K562 (cell line): Measurements from ENCODE around the gene MYLK4. TPM values are rescaled to one million over a fixed set of nuclear protein-coding genes. Genes with fewer than 3 reads are reported as not detected.
A peak's percentile ranks its signal among the peaks of the same experiment; 100 is the strongest.

Experiments used
- CBFA2T2 ChIP-seq: fragments of 450-650 bp; conservative IDR thresholded peaks from 2 replicates; pipeline ENCODE4 v1.6.1; 2017; ENCODE audit warnings: mild to moderate bottlenecking
- CBX1 ChIP-seq: sonication (generic); IDR thresholded peaks from 2 replicates; pipeline ENCODE4 v1.6.1; 2016; ENCODE audit warnings: antibody characterized with exemption, low read depth, mild to moderate bottlenecking
- CC2D1A ChIP-seq: fragments of 450-650 bp; IDR thresholded peaks from 2 replicates; pipeline ENCODE4 v1.6.1; 2017; ENCODE audit warnings: mild to moderate bottlenecking
- CHD2 ChIP-seq: IDR thresholded peaks from 2 replicates; pipeline ENCODE4 v1.6.1; 2011; ENCODE audit warnings: low read depth, low read length
- CSDE1 ChIP-seq, 2 experiments: fragments of 450-650 bp; IDR thresholded peaks; 2 replicates each; pipeline ENCODE4 v1.6.1; 2016; ENCODE audit warnings: mild to moderate bottlenecking in 1 of 2
- E2F6 ChIP-seq, 2 experiments: IDR thresholded peaks; 2 replicates each; pipeline ENCODE4 v1.6.1; 2011; ENCODE audit warnings: borderline replicate concordance in 1 of 2, control low read depth in 1 of 2, low read depth in 1 of 2, low read length in 1 of 2, mild to moderate bottlenecking in 1 of 2, mixed read lengths in 1 of 2, moderate library complexity in 1 of 2; ENCODE audit not compliant: insufficient read depth in 1 of 2, insufficient read length in 1 of 2, poor library complexity in 1 of 2, severe bottlenecking in 1 of 2; ENCODE audit errors: extremely low read depth in 1 of 2
- EHMT2 ChIP-seq: fragments of 450-650 bp; IDR thresholded peaks from 2 replicates; pipeline ENCODE4 v1.6.1; 2018; ENCODE audit warnings: antibody characterized with exemption
- ERF ChIP-seq: fragments of 450-650 bp; formaldehyde crosslinking; IDR thresholded peaks from 2 replicates; pipeline ENCODE4 v1.4.0; 2020; ENCODE audit warnings: mild to moderate bottlenecking, mixed read lengths
- HES1 ChIP-seq: fragments of 450-650 bp; IDR thresholded peaks from 2 replicates; pipeline ENCODE4 v1.6.1; 2016; ENCODE audit warnings: low read depth, mild to moderate bottlenecking, moderate library complexity
- ILF3 ChIP-seq: fragments of 450-650 bp; IDR thresholded peaks from 2 replicates; pipeline ENCODE4 v1.6.1; 2018; ENCODE audit warnings: antibody characterized with exemption, mild to moderate bottlenecking, moderate library complexity, borderline replicate concordance
- KAT8 ChIP-seq: fragments of 450-650 bp; IDR thresholded peaks from 2 replicates; pipeline ENCODE4 v1.6.1; 2016; ENCODE audit warnings: low read depth, mild to moderate bottlenecking
- KDM4B ChIP-seq, 2 experiments: fragments of 450-650 bp in 1 of 2; sonication (generic) in 1 of 2; IDR thresholded peaks; 2 replicates each; pipeline ENCODE4 v1.6.1; 2016 to 2017; ENCODE audit warnings: borderline replicate concordance in 2 of 2, antibody characterized with exemption in 1 of 2, low read depth in 1 of 2, mild to moderate bottlenecking in 1 of 2
- MBD2 ChIP-seq: sonication (generic); IDR thresholded peaks from 2 replicates; pipeline ENCODE4 v1.6.1; 2016; ENCODE audit warnings: low read depth, borderline replicate concordance
- NR2F6 ChIP-seq: fragments of 450-650 bp; formaldehyde crosslinking; IDR thresholded peaks from 2 replicates; pipeline ENCODE4 v1.4.0; 2020; ENCODE audit warnings: mild to moderate bottlenecking
- PRPF4 ChIP-seq: fragments of 200-400 bp; formaldehyde crosslinking; IDR thresholded peaks from one replicate; pipeline ENCODE4 v1.6.1; 2017; ENCODE audit warnings: low read length, low read depth, mild to moderate bottlenecking; ENCODE audit not compliant: insufficient read depth, poor library complexity, severe bottlenecking
- RFX7 ChIP-seq: fragments of 250-450 bp; sonication (Bioruptor Pico); IDR thresholded peaks from 2 replicates; pipeline ENCODE4 v1.5.1; 2021; ENCODE audit warnings: mild to moderate bottlenecking
- SFPQ ChIP-seq: fragments of 200-400 bp; formaldehyde crosslinking; IDR thresholded peaks from 2 replicates; pipeline ENCODE4 v1.6.1; 2017; ENCODE audit warnings: mild to moderate bottlenecking, low read depth, low read length, moderate library complexity
- SMARCA4 ChIP-seq: fragments of 450-650 bp; IDR thresholded peaks from 2 replicates; pipeline ENCODE4 v1.6.1; 2016
- ZNF778 ChIP-seq: fragments of 450-650 bp; formaldehyde crosslinking; IDR thresholded peaks from 2 replicates; pipeline ENCODE4 v1.4.0; 2020; ENCODE audit warnings: mild to moderate bottlenecking, moderate library complexity
- ZNF79 ChIP-seq: fragments of 250-450 bp; sonication (Bioruptor Pico); IDR thresholded peaks from 2 replicates; pipeline ENCODE4 v1.4.0; 2020; ENCODE audit warnings: low read depth, mild to moderate bottlenecking, moderate library complexity
- polyA plus RNA-seq, 8 experiments: library from polyadenylated mRNA; depleted of rRNA in 4 of 8; stranded (reverse) in 5 of 8; unstranded in 3 of 8; fragments of >200 nt; fragmentation: Nextera tagmentation in 2 of 8; fragmentation: Illumina TruSeq in 1 of 8; extraction: Ambion mirVana in 2 of 8; extraction: Trizol in 1 of 8; gene quantifications; 2 replicates each; pipeline versions ENCODE4 v1.2.1 to v1.2.3, GENCODE V29; 2011 to 2014; ENCODE audit warnings: inconsistent platforms in 1 of 8, missing spikeins in 1 of 8
- total RNA-seq, 7 experiments: library from RNA; depleted of rRNA in 6 of 7; stranded (reverse); fragments of >200 nt in 6 of 7; fragmentation: Illumina TruSeq in 2 of 7; extraction: Trizol in 2 of 7; gene quantifications; 2 replicates each; pipeline versions ENCODE4 v1.2.1 to v1.2.3, GENCODE V29; 2011 to 2021; ENCODE audit warnings: low replicate concordance in 1 of 7

MYLK4 gene
- total and polyA plus RNA-seq, 9 of the 15 experiments (the other 6 are each of a cell fraction or from before 2014, with no cell fraction given), result 0.01 to 0.15 (median 0.06) TPM

GRCh38 chr6:2684103-2684749 is 66.5 kb downstream of the MYLK4 start (continued):
- TF ChIP-seq E2F6 (IDR thresholded peaks at IDR 0.05; ENCODE audit: borderline replicate concordance in 1 of 2, extremely low read depth in 1 of 2, insufficient read depth in 1 of 2, insufficient read length in 1 of 2, low read depth in 1 of 2, low read length in 1 of 2, poor library complexity in 1 of 2, severe bottlenecking in 1 of 2), result no peak
- no peak for TF ChIP-seq CHD2
- TF ChIP-seq KDM4B (IDR thresholded peaks at IDR 0.05; ENCODE audit: borderline replicate concordance in 2 of 2, low read depth in 1 of 2), result no peak
- TF ChIP-seq RFX7 (CRISPR knock-in tag), result no peak
- no peak for TF ChIP-seq ERF (CRISPR knock-in tag)
- TF ChIP-seq ILF3, result no peak
- TF ChIP-seq EHMT2, result peak; percentile 55; the same call in 1 of the 2 replicates
- no peak for TF ChIP-seq ZNF778 (CRISPR knock-in tag)
- TF ChIP-seq CC2D1A, result no peak
- TF ChIP-seq SMARCA4, result peak; percentile 64; the same call in 1 of the 2 replicates
- TF ChIP-seq NR2F6 (CRISPR knock-in tag), result no peak
- TF ChIP-seq PRPF4, result no peak
- TF ChIP-seq CSDE1 (IDR thresholded peaks at IDR 0.05), result no peak
- TF ChIP-seq CBX1, result no peak
- TF ChIP-seq CBFA2T2, result no peak
- TF ChIP-seq SFPQ, result no peak
- TF ChIP-seq ZNF79 (CRISPR knock-in tag), result no peak
- TF ChIP-seq MBD2, result no peak
- 0 out of 2 replicates have a peak, but pooled peaks have one; percentile 9 for TF ChIP-seq HES1
- no peak for TF ChIP-seq KAT8
